Keratinocyte (primary cell): ENCODE results near the gene LAPTM5.
A peak's percentile ranks its signal among the peaks of the same experiment; 100 is the strongest.

ENCODE experiments used
- CTCF ChIP-seq, 3 experiments: IDR thresholded peaks in 1 of 3; conservative IDR thresholded peaks in 1 of 3; optimal IDR thresholded peaks in 1 of 3; 2 replicates in 2 of 3; 3 replicates in 1 of 3; pipeline versions ENCODE3 to v1.5.1; 2011; ENCODE audit warnings: low read length in 3 of 3, mild to moderate bottlenecking in 3 of 3, moderate library complexity in 2 of 3, control low read depth in 1 of 3, inconsistent platforms in 1 of 3; ENCODE audit not compliant: insufficient read depth in 2 of 3; ENCODE audit errors: extremely low read depth in 1 of 3
- EZH2 ChIP-seq: IDR thresholded peaks from one replicate; pipeline ENCODE4 v1.6.1; 2012; ENCODE audit warnings: inconsistent platforms, mild to moderate bottlenecking, low read length, moderate library complexity

GRCh38 chr1:30788580-30789387 is 31.2 kb upstream of the LAPTM5 start:
- peak in 1 of 3 experiments; percentile 9 for TF ChIP-seq CTCF (optimal IDR thresholded peaks at IDR 0.05 in 1 of 3, IDR thresholded peaks at IDR 0.05 in 1 of 3, conservative IDR thresholded peaks at IDR 0.05 in 1 of 3; ENCODE audit: extremely low read depth in 1 of 3, insufficient read depth in 2 of 3, low read length in 3 of 3)
- no peak for TF ChIP-seq EZH2
